HepG2 (cell line): ENCODE measurements around the gene HECTD4. TPM values are rescaled to one million over a fixed set of nuclear protein-coding genes. Genes with fewer than 3 reads are reported as not detected.

ENCODE experiments used
- ATAC-seq: fragments of 200-7000 bp; cut with Tn5 transposase; 3 replicates; pipeline ENCODE4 v1.9.1; 2020; ENCODE audit warnings: mild to moderate bottlenecking, moderate library complexity
- BruUV-seq: library from RNA; stranded (reverse); fragments of 400-500 nt; replicated peaks from 2 replicates; lab custom pipeline; 2021; lab: Mats Ljungman, UMichigan
- CTCF ChIA-PET: fragments of 300-600 bp; formaldehyde crosslinking; extraction: SDS; loops from one replicate; lab custom pipeline; 2021; ENCODE audit warnings: low total read pairs, inconsistent platforms, low intra/inter-chr PET ratio; lab: Yijun Ruan, JAX
- POLR2A ChIA-PET: fragments of 350-600 bp; sonication (Branson Sonifier 250); formaldehyde crosslinking; loops from one replicate; lab custom pipeline; 2020; ENCODE audit warnings: antibody characterized with exemption, inconsistent platforms; lab: Yijun Ruan, JAX
- DNase-seq: peaks from one replicate; pipeline ENCODE4 v3.0.0-alpha.2; 2015; ENCODE audit warnings: low spot score
- FAIRE-seq: peaks from 3 replicates; lab custom pipeline; 2011; peaks lifted over from hg19 to GRCh38; lab: Jason Lieb, UNC
- H2AFZ ChIP-seq: one replicate; pipeline ENCODE4 v1.6.1; 2011; ENCODE audit warnings: low read length, inconsistent platforms
- H3K27ac ChIP-seq: fragments of 300-600 bp; 3 replicates; pipeline ENCODE4 v1.8.0; 2011; ENCODE audit warnings: mixed run types, mild to moderate bottlenecking, mixed read lengths, low read length, inconsistent platforms; ENCODE audit not compliant: insufficient read depth; ENCODE audit errors: extremely low read length
- H3K27me3 ChIP-seq, 2 experiments: fragments of 200-600 bp in 1 of 2; 2 replicates in 1 of 2; 3 replicates in 1 of 2; pipeline versions ENCODE4 v1.6.0 to v1.8.0; 2011; ENCODE audit warnings: low read length in 2 of 2, mild to moderate bottlenecking in 2 of 2, moderate library complexity in 2 of 2, inconsistent platforms in 1 of 2; ENCODE audit not compliant: insufficient read depth in 2 of 2, control insufficient read depth in 1 of 2
- H3K36me3 ChIP-seq, 2 experiments: fragments of 200-600 bp in 1 of 2; replicated peaks in 1 of 2; 2 replicates in 1 of 2; 3 replicates in 1 of 2; pipeline versions ENCODE4 v1.5.1 to v1.8.0; 2011; ENCODE audit warnings: low read length in 2 of 2, inconsistent platforms in 1 of 2; ENCODE audit not compliant: insufficient read depth in 2 of 2, control insufficient read depth in 1 of 2
- H3K4me1 ChIP-seq: 2 replicates; pipeline ENCODE4 v1.5.1; 2012; ENCODE audit warnings: low read length, inconsistent platforms; ENCODE audit not compliant: insufficient read depth
- H3K4me2 ChIP-seq: 2 replicates; pipeline ENCODE4 v1.6.0; 2011; ENCODE audit warnings: low read depth, low read length, inconsistent platforms
- H3K4me3 ChIP-seq, 3 experiments: fragments of 200-600 bp in 1 of 3; sonication (generic), shearing (Covaris generic) in 1 of 3; replicated peaks in 1 of 3; 2 replicates each; pipeline ENCODE4 v1.5.1; 2011 to 2016; ENCODE audit warnings: low read length in 3 of 3, inconsistent platforms in 2 of 3, low read depth in 2 of 3, mild to moderate bottlenecking in 2 of 3, control low read depth in 1 of 3, mixed read lengths in 1 of 3; ENCODE audit not compliant: insufficient read depth in 1 of 3
- H3K79me2 ChIP-seq: one replicate; pipeline ENCODE4 v1.6.1; 2011; ENCODE audit warnings: low read length, inconsistent platforms; ENCODE audit not compliant: insufficient read depth
- H3K9ac ChIP-seq: 2 replicates; pipeline ENCODE4 v1.6.0; 2011; ENCODE audit warnings: mild to moderate bottlenecking, low read depth, low read length, inconsistent platforms; ENCODE audit not compliant: insufficient read depth
- H3K9me3 ChIP-seq: 2 replicates; pipeline ENCODE4 v1.5.1; 2012; ENCODE audit warnings: mild to moderate bottlenecking, low read length
- H4K20me1 ChIP-seq: 2 replicates; pipeline ENCODE4 v1.6.0; 2011; ENCODE audit warnings: inconsistent platforms, mild to moderate bottlenecking, low read length, moderate library complexity; ENCODE audit not compliant: insufficient read depth
- KDM5A ChIP-seq: fragments of 200-600 bp; sonication (generic); IDR thresholded peaks from 2 replicates; pipeline ENCODE4 v1.7.0; 2018; ENCODE audit warnings: antibody characterized with exemption, mild to moderate bottlenecking, low read length, borderline replicate concordance
- MAZ ChIP-seq, 2 experiments: sonication (generic) in 1 of 2; formaldehyde crosslinking in 1 of 2; IDR thresholded peaks; 2 replicates each; pipeline versions ENCODE4 v1.5.0 to v1.6.1; 2012 to 2020; ENCODE audit warnings: low read depth in 2 of 2, mild to moderate bottlenecking in 2 of 2, borderline replicate concordance in 1 of 2, improper control_type of control experiment in 1 of 2, low read length in 1 of 2, missing genetic modification reagents in 1 of 2, moderate library complexity in 1 of 2
- PAX8 ChIP-seq: sonication (generic); formaldehyde crosslinking; IDR thresholded peaks from 2 replicates; pipeline ENCODE4 v1.8.0; 2022; ENCODE audit warnings: mild to moderate bottlenecking, missing genetic modification reagents, borderline replicate concordance
- TAF15 ChIP-seq: fragments of 200-400 bp; formaldehyde crosslinking; IDR thresholded peaks from one replicate; pipeline ENCODE4 v1.6.1; 2018; ENCODE audit warnings: mild to moderate bottlenecking, low read depth, low read length; ENCODE audit not compliant: poor library complexity, severe bottlenecking
- USF2 ChIP-seq, 2 experiments: sonication (generic) in 1 of 2; formaldehyde crosslinking in 1 of 2; IDR thresholded peaks; 2 replicates each; pipeline versions ENCODE4 v1.5.1 to v1.6.1; 2011 to 2020; ENCODE audit warnings: borderline replicate concordance in 1 of 2, low read depth in 1 of 2, low read length in 1 of 2, mild to moderate bottlenecking in 1 of 2, missing genetic modification reagents in 1 of 2, moderate library complexity in 1 of 2
- ZNF468 ChIP-seq: sonication (generic); formaldehyde crosslinking; IDR thresholded peaks from 2 replicates; pipeline ENCODE4 v1.8.0; 2022; ENCODE audit warnings: mild to moderate bottlenecking, moderate library complexity, missing genetic modification reagents
- ZNF7 ChIP-seq: IDR thresholded peaks from 2 replicates; pipeline ENCODE4 v1.6.1; 2016; ENCODE audit warnings: missing biosample characterization, missing genetic modification reagents
- WGBS: methylation state at CpG from one replicate; pipeline ENCODE4 v1.1.6; 2017; ENCODE audit warnings: low lambda C conversion rate; 5-methylcytosine and 5-hydroxymethylcytosine counted together
- in situ Hi-C: cut with HindIII; loops from 2 replicates; pipeline ENCODE4 v1.10.0; 2017; ENCODE audit warnings: low pct_unique_long_range_greater_than_20kb; ENCODE audit not compliant: extremely low pct_ligation_motif_present
- intact Hi-C: fragments of 100-400 bp; cut with micrococcal nuclease; formaldehyde crosslinking; loops from one replicate; pipeline ENCODE4 v1.10.0; 2022; ENCODE audit not compliant: unreplicated experiment
- polyA plus RNA-seq, 8 experiments: library from polyadenylated mRNA; depleted of rRNA in 3 of 8; stranded (reverse) in 7 of 8; unstranded in 1 of 8; fragments of >200 nt; fragmentation: Illumina TruSeq in 4 of 8; extraction: Trizol in 4 of 8; gene quantifications; 2 replicates each; pipeline versions ENCODE4 v1.2.1 to v1.2.3, GENCODE V29; 2011 to 2016; ENCODE audit warnings: low read depth in 4 of 8, missing spikeins in 1 of 8, mixed read lengths in 1 of 8; ENCODE audit not compliant: insufficient read depth in 1 of 8
- total RNA-seq, 5 experiments: library from RNA; depleted of rRNA; stranded (reverse); fragments of >200 nt; fragmentation: Illumina TruSeq; extraction: Trizol; gene quantifications; 2 replicates each; pipeline ENCODE4 v1.2.3, GENCODE V29; 2016; ENCODE audit warnings: low read depth in 1 of 5

The HECTD4 gene
- total and polyA plus RNA-seq, 2 of the 13 experiments (the other 11 are each of a cell fraction or from before 2014, with no cell fraction given), result 9.0 to 11.4 TPM

DNA sequence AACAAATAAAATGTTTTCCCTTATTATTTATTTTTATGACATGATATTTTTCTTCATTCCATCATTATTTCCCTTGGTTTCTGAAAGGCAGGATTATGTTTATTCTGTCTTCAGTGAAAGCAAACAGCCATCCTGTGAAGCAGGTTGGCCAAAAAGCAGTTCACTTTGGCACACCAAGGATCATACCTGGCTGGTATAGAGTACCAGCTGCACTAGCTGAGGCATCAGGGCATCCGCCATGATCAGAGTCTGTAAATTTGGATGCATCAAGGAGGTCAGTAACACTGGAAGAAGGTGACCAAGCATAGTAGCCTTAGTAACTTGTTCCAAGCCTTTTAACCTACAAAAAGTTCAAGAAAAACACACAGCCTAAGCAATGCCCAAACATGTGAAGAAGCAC lies 123.3 kb downstream of the HECTD4 start:
- no peak for TF ChIP-seq MAZ (IDR thresholded peaks at IDR 0.05; ENCODE audit: borderline replicate concordance, low read depth, low read length)
- TF ChIP-seq MAZ (CRISPR knock-in tag; IDR thresholded peaks at IDR 0.05; ENCODE audit: low read depth), result no peak
- no peak for TF ChIP-seq TAF15
- TF ChIP-seq PAX8 (CRISPR knock-in tag), result no peak
- no peaks in the 10 kb centered on the region for H4K20me1 ChIP-seq
- WGBS, result 100% methylated on average over 1 of the region's 1 CpG
- H3K4me3 ChIP-seq, result no peak overlapping the region
- H3K9me3 ChIP-seq, result no peaks in the 10 kb centered on the region
- ChIA-PET CTCF (no interaction called here), POLR2A (no interaction called here)
- H3K36me3 ChIP-seq, result peaks cover 9 to 17% of the 10 kb centered on the region in 2 experiments; a peak in 4 of 5 replicates
- ATAC-seq (no peak), FAIRE-seq (no peak), DNase-seq (no peak)
- H3K27me3 ChIP-seq, result no peaks in the 10 kb centered on the region
- no peak overlapping the region for H3K4me2 ChIP-seq
- no peak overlapping the region for H2AFZ ChIP-seq
- intact Hi-C loops, result no loop called here
- H3K9ac ChIP-seq, result no peak overlapping the region
- in situ Hi-C loops, result no loop called here
- H3K79me2 ChIP-seq, result no peaks in the 10 kb centered on the region
- BruUV-seq, result no TSS peak
- no peak overlapping the region for H3K27ac ChIP-seq
- H3K4me1 ChIP-seq, result no peaks in the 10 kb centered on the region

GRCh38 chr12:112256780-112257179 lies 125.5 kb downstream of the HECTD4 start:
- no peak for TF ChIP-seq USF2 (IDR thresholded peaks at IDR 0.05; ENCODE audit: low read depth, low read length)
- TF ChIP-seq USF2 (CRISPR knock-in tag; IDR thresholded peaks at IDR 0.05; ENCODE audit: borderline replicate concordance), result no peak
- no peak for TF ChIP-seq ZNF468 (CRISPR knock-in tag)
- TF ChIP-seq ZNF7 (CRISPR knock-in tag), result no peak
- TF ChIP-seq KDM5A, result no peak
- DNase-seq, result no peak

More at GRCh38 chr12:112256780-112257179, 125.5 kb downstream of the HECTD4 start:
- no peak overlapping the region for H3K4me3 ChIP-seq
- FAIRE-seq, result no peak
- ChIA-PET CTCF (no interaction called here), POLR2A (no interaction called here)
- H3K36me3 ChIP-seq, result peaks cover 11 to 26% of the 10 kb centered on the region in 2 experiments; a peak in 4 of 5 replicates
- H2AFZ ChIP-seq, result no peak overlapping the region
- H3K27me3 ChIP-seq, result no peaks in the 10 kb centered on the region
- WGBS, result 97% methylated on average over 3 of the region's 3 CpGs
- H4K20me1 ChIP-seq, result no peaks in the 10 kb centered on the region
- intact Hi-C loops (no loop called here), in situ Hi-C loops (no loop called here)
- H3K4me2 ChIP-seq, result no peak overlapping the region
- H3K27ac ChIP-seq, result no peak overlapping the region
- no peaks in the 10 kb centered on the region for H3K9me3 ChIP-seq
- no peak for ATAC-seq
- no peaks in the 10 kb centered on the region for H3K4me1 ChIP-seq
- H3K79me2 ChIP-seq, result no peaks in the 10 kb centered on the region
- no peak overlapping the region for H3K9ac ChIP-seq
- BruUV-seq, result no TSS peak
